HCT116 (cell line): ENCODE measurements around the gene SLC12A7. TPM values are rescaled to one million over a fixed set of nuclear protein-coding genes. Genes with fewer than 3 reads are reported as not detected.

Experiments used
- ATAC-seq: fragments of 200-7000 bp; cut with Tn5 transposase; 2 replicates; pipeline ENCODE4 v1.9.1; 2020; ENCODE audit warnings: mild to moderate bottlenecking, moderate library complexity
- BruUV-seq: library from RNA; stranded (reverse); fragments of 400-500 nt; replicated peaks from 2 replicates; lab custom pipeline; 2021; lab: Mats Ljungman, UMichigan
- CTCF ChIA-PET: fragments of 300-600 bp; sonication (Branson Sonifier 250); formaldehyde crosslinking; loops from one replicate; lab custom pipeline; 2021; ENCODE audit warnings: antibody characterized with exemption; lab: Charles Lee
- POLR2A ChIA-PET: fragments of 300-600, 350-600 bp; sonication (Branson Sonifier 250); formaldehyde crosslinking; loops from one replicate; lab custom pipeline; 2021; ENCODE audit warnings: antibody characterized with exemption; lab: Charles Lee
- RAD21 ChIA-PET, 2 experiments: fragments of 300-600 bp; sonication (Branson Sonifier 250); formaldehyde crosslinking; loops; one replicate each; lab custom pipeline; 2023; ENCODE audit warnings: low total read pairs in 2 of 2; ENCODE audit not compliant: uncharacterized antibody in 2 of 2, unreplicated experiment in 2 of 2, low non-redundant PET in 1 of 2; lab: Charles Lee
- DNase-seq: peaks from one replicate; pipeline ENCODE4 v3.0.0-alpha.2; 2010; ENCODE audit warnings: low read depth, low spot score
- H2AFZ ChIP-seq: fragments of 200-600 bp; shearing (Covaris generic), sonication (generic); 2 replicates; pipeline ENCODE4 v1.6.1; 2017; ENCODE audit warnings: low read depth, mixed run types, mixed read lengths, antibody characterized with exemption, low read length; ENCODE audit not compliant: poor library complexity, severe bottlenecking
- H3K27ac ChIP-seq: 2 replicates; pipeline ENCODE4 v1.5.1; 2012; ENCODE audit warnings: low read depth, low read length
- H3K27me3 ChIP-seq: fragments of 200-600 bp; sonication (generic); 2 replicates; pipeline ENCODE4 v1.6.1; 2016; ENCODE audit warnings: mixed run types, low read length, mixed read lengths; ENCODE audit not compliant: insufficient read depth
- H3K36me3 ChIP-seq, 2 experiments: fragments of 200-500 bp in 1 of 2; fragments of 200-600 bp in 1 of 2; sonication (Bioruptor generic) in 1 of 2; sonication (generic) in 1 of 2; 2 replicates each; pipeline versions ENCODE4 v1.5.1 to v1.6.1; 2014 to 2016; ENCODE audit warnings: low read length in 2 of 2, inconsistent platforms in 1 of 2, mixed read lengths in 1 of 2, mixed run types in 1 of 2; ENCODE audit not compliant: insufficient read depth in 2 of 2, control insufficient read depth in 1 of 2
- H3K4me1 ChIP-seq, 2 experiments: fragments of 200-600 bp in 1 of 2; sonication (generic) in 1 of 2; 2 replicates each; pipeline versions ENCODE4 v1.5.1 to v1.6.1; 2012 to 2017; ENCODE audit warnings: low read length in 2 of 2, inconsistent platforms in 1 of 2, mild to moderate bottlenecking in 1 of 2, mixed read lengths in 1 of 2, mixed run types in 1 of 2, moderate library complexity in 1 of 2; ENCODE audit not compliant: insufficient read depth in 2 of 2, control insufficient read depth in 1 of 2
- H3K4me2 ChIP-seq: fragments of 200-600 bp; sonication (generic); 2 replicates; pipeline ENCODE4 v1.6.1; 2017; ENCODE audit warnings: mixed run types, low read length, mixed read lengths
- H3K4me3 ChIP-seq, 2 experiments: fragments of 200-600 bp in 1 of 2; sonication (generic) in 1 of 2; replicated peaks in 1 of 2; 2 replicates each; pipeline ENCODE4 v1.5.1; 2011 to 2016; ENCODE audit warnings: low read length in 2 of 2, control low read depth in 1 of 2, low read depth in 1 of 2, mild to moderate bottlenecking in 1 of 2, mixed read lengths in 1 of 2, mixed run types in 1 of 2
- H3K79me2 ChIP-seq: fragments of 200-600 bp; sonication (generic); 2 replicates; pipeline ENCODE4 v1.6.1; 2017; ENCODE audit warnings: mild to moderate bottlenecking, mixed run types, low read length, moderate library complexity, mixed read lengths; ENCODE audit not compliant: insufficient read depth
- H3K9ac ChIP-seq: fragments of 200-600 bp; sonication (generic); 2 replicates; pipeline ENCODE4 v1.6.1; 2016; ENCODE audit warnings: low read length, mixed read lengths
- H3K9me2 ChIP-seq: fragments of 200-600 bp; sonication (generic), shearing (Covaris generic); 2 replicates; pipeline ENCODE4 v1.6.1; 2017; ENCODE audit warnings: mixed run types, mild to moderate bottlenecking, moderate library complexity; ENCODE audit not compliant: insufficient read depth
- H3K9me3 ChIP-seq, 2 experiments: fragments of 200-500 bp in 1 of 2; fragments of 200-600 bp in 1 of 2; sonication (Bioruptor generic) in 1 of 2; sonication (generic) in 1 of 2; 2 replicates each; pipeline ENCODE4 v1.6.1; 2014 to 2017; ENCODE audit warnings: low read length in 2 of 2, mixed read lengths in 2 of 2, inconsistent platforms in 1 of 2, low read depth in 1 of 2, mild to moderate bottlenecking in 1 of 2, mixed run types in 1 of 2, moderate library complexity in 1 of 2; ENCODE audit not compliant: control insufficient read depth in 1 of 2, insufficient read depth in 1 of 2
- H4K20me1 ChIP-seq: fragments of 200-600 bp; sonication (generic), shearing (Covaris generic); 2 replicates; pipeline ENCODE4 v1.6.1; 2017; ENCODE audit warnings: mixed run types, mild to moderate bottlenecking, moderate library complexity; ENCODE audit not compliant: insufficient read depth
- CEBPB ChIP-seq: IDR thresholded peaks from 2 replicates; pipeline ENCODE4 v1.6.1; 2012; ENCODE audit warnings: low read depth
- CTCF ChIP-seq, 3 experiments: fragments of 200-600 bp in 1 of 3; sonication (generic) in 1 of 3; IDR thresholded peaks in 2 of 3; conservative IDR thresholded peaks in 1 of 3; 2 replicates each; pipeline ENCODE4 v1.5.1; 2012 to 2017; ENCODE audit warnings: low read depth in 2 of 3, low read length in 2 of 3, antibody characterized with exemption in 1 of 3, borderline replicate concordance in 1 of 3, control low read depth in 1 of 3, mild to moderate bottlenecking in 1 of 3, mixed read lengths in 1 of 3, mixed run types in 1 of 3, moderate library complexity in 1 of 3; ENCODE audit not compliant: insufficient read depth in 1 of 3
- EGR1 ChIP-seq: IDR thresholded peaks from 2 replicates; pipeline ENCODE4 v1.6.1; 2012; ENCODE audit warnings: low read depth
- ELF1 ChIP-seq: IDR thresholded peaks from 2 replicates; pipeline ENCODE4 v1.6.1; 2012; ENCODE audit warnings: low read depth, borderline replicate concordance
- EZH2 ChIP-seq: fragments of 200-600 bp; sonication (generic); IDR thresholded peaks from 2 replicates; pipeline ENCODE4 v1.6.1; 2017; ENCODE audit warnings: antibody characterized with exemption, mixed run types
- FOSL1 ChIP-seq: IDR thresholded peaks from 2 replicates; pipeline ENCODE4 v1.6.1; 2012; ENCODE audit warnings: low read depth
- JUND ChIP-seq: IDR thresholded peaks from 2 replicates; pipeline ENCODE4 v1.6.1; 2012
- RAD21 ChIP-seq: IDR thresholded peaks from 2 replicates; pipeline ENCODE4 v1.6.1; 2012; ENCODE audit warnings: low read depth, mild to moderate bottlenecking
- SP1 ChIP-seq: IDR thresholded peaks from 2 replicates; pipeline ENCODE4 v1.6.1; 2012; ENCODE audit warnings: low read depth
- SRF ChIP-seq: IDR thresholded peaks from 2 replicates; pipeline ENCODE4 v1.6.1; 2012; ENCODE audit warnings: low read depth
- TCF7L2 ChIP-seq: IDR thresholded peaks from 2 replicates; pipeline ENCODE4 v1.7.0; 2011; ENCODE audit warnings: borderline replicate concordance, inconsistent platforms; ENCODE audit not compliant: insufficient read depth, insufficient read length; ENCODE audit errors: extremely low read depth
- YY1 ChIP-seq: IDR thresholded peaks from 2 replicates; pipeline ENCODE4 v1.6.1; 2011; ENCODE audit warnings: low read length, low read depth, moderate library complexity, mild to moderate bottlenecking; ENCODE audit not compliant: insufficient replicate concordance; ENCODE audit errors: extremely low read depth
- ZFX ChIP-seq: fragments of 450-650 bp; IDR thresholded peaks from 2 replicates; pipeline ENCODE4 v1.6.1; 2017
- intact Hi-C: fragments of 100-400 bp; cut with micrococcal nuclease; formaldehyde crosslinking; loops from 2 replicates; pipeline ENCODE4 v1.10.0; 2022
- total RNA-seq: library from RNA; stranded (reverse); gene quantifications from one replicate; pipeline ENCODE4 v1.2.1, GENCODE V29; 2021; ENCODE audit not compliant: unreplicated experiment
- TF ChIP-seq, protein P1 (sequence below): IDR thresholded peaks from 2 replicates; pipeline ENCODE4 v1.6.1; 2012
- TF ChIP-seq, protein P2 (sequence below): IDR thresholded peaks from 2 replicates; pipeline ENCODE4 v1.6.1; 2012

Gene SLC12A7
- total RNA-seq, 1 experiment from 2014 or later: 29.6 TPM

DNA sequence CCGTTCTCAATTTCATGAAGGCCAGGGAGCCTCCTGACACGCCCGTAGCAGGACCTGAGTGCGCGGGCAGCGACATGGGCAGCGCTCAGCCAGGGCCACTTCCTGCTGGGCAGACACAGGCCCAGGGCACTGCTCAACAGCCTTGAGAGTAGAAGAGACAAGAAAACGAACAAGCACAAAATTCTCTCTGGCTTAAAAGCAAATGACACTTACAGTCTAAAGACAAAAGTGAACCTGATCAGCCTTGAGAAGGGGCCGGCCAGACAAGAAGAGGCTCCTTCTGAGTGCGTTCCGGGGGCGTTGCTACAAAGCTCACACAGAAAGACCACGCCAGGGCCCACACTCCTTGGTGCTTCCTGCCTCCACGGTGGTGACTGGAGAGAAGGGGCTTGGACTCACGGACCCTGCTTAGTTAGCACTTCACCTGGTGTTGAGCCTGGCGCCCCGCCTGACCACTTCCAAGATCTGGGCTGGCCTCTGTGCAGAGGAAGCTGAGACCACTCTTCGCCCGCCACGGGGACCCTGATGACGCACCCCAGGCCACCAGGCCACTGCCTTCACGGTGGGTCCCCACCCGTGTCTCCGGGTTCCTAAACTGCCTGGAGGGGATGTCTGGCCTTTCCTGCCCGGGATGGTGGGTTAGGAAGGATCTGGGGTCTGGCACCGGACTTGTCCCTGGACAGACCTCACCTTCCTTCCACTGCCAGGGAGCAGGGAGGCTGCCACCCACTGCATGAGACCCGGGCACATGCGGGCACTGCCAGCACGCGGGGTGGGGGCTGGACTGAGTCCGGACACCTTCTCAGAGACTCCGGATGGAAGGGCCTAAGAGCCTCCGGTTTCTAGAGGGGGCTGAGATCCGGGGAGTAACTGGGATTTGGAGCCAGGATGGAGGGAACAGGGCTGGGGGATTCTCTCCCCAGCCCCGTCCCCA lies 1.3 kb downstream of the SLC12A7 start:
- H4K20me1 ChIP-seq: no peaks in the 10 kb centered on the region
- H3K9me3 ChIP-seq: no peaks in the 10 kb centered on the region
- peak overlapping the region; percentile 67 to 77 for H3K4me3 ChIP-seq
- peak overlapping the region; percentile 86 for H3K9ac ChIP-seq
- H3K79me2 ChIP-seq: peaks cover 53% of the 10 kb centered on the region; the same call in 1 of the 2 replicates
- BruUV-seq: no TSS peak
- H3K27ac ChIP-seq: peak overlapping the region; percentile 71; the same call in 1 of the 2 replicates
- no peak for DNase-seq
- TF ChIP-seq TCF7L2: no peak
- no peak for TF ChIP-seq RAD21
- no peak for TF ChIP-seq ELF1
- TF ChIP-seq EZH2: no peak
- TF ChIP-seq, all 23 proteins: peak for 0
- Histone ChIP-seq H3K4me1 (peaks cover 8 to 21% of the 10 kb centered on the region in 2 experiments), H3K4me2 (peak overlapping the region; percentile 81), H2AFZ (no peak overlapping the region), H3K9me2 (no peaks in the 10 kb centered on the region), H3K36me3 (peaks cover 0 to 6% of the 10 kb centered on the region in 2 experiments; a peak in 1 of 4 replicates), H3K27me3 (no peaks in the 10 kb centered on the region)
- intact Hi-C loops: no loop called here
- ChIA-PET CTCF (no interaction called here), RAD21 (interaction anchor here in 1 of 2 experiments (0.7 kb wide), 1 partner anchor 138 kb away, joined by 3 read pairs; no protein-coding TSS in a partner anchor), POLR2A (no interaction called here)
- no peak for ATAC-seq

DNA sequence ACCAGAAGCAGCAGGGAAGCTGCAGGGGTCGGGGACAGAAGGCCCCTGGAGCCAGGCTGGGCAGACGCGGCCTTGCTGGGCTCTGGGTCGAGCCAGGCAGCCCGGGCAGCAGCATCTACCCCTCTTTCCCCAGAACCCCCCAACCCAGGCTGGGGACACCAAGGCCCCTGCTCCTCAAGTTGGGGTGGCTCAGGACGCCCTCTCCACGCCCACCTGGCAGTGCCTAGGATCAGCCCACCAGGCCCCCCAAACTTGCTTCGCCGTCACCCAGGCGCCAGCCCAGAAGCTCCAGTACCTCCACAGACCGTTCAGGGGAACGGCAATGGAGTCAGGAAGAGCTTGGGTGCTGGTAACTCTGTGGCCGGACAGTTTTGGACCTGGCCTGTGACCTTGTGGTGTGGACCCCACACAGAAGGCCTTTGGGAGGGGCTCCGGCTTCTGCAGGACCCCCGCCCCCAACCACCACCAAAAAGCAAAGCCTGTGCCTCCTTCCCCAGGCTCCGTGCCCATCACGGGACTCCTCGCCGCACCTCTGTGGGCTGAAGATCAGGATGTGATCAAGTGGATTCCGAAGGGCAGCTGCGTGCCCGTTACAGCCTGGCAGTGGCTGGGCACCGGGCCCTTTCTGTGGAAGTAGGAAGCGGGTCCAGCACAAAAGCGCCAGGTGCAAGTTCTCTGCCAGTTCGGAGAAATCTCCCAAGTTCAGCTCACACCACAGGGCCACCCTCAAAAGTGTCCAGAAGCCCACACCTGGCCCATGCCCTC lies 2.1 kb downstream of the SLC12A7 start:
- Histone ChIP-seq H4K20me1 (no peaks in the 10 kb centered on the region), H3K27ac (no peak overlapping the region), H3K79me2 (peaks cover 57% of the 10 kb centered on the region; the same call in 1 of the 2 replicates), H3K9me2 (no peaks in the 10 kb centered on the region), H3K4me3 (0 out of 4 replicates have a peak overlapping the region, but pooled peaks of 1 of the 2 experiments have one; percentile 77), H3K36me3 (peaks cover 0 to 6% of the 10 kb centered on the region in 2 experiments; a peak in 1 of 4 replicates), H3K9me3 (no peaks in the 10 kb centered on the region), H3K4me1 (peaks cover 8 to 21% of the 10 kb centered on the region in 2 experiments), H3K27me3 (no peaks in the 10 kb centered on the region), H3K9ac (no peak overlapping the region), H3K4me2 (peak overlapping the region; percentile 81; the same call in 1 of the 2 replicates), H2AFZ (no peak overlapping the region)
- ChIA-PET POLR2A (interaction anchor here (0.6 kb wide), 1 partner anchor 41 kb away, joined by 5 read pairs; no protein-coding TSS in a partner anchor), RAD21 (no interaction called here), CTCF (no interaction called here)
- ATAC-seq (no peak), DNase-seq (no peak)
- BruUV-seq: TSS peak; percentile 44
- intact Hi-C loops: no loop called here
- TF ChIP-seq SRF (no peak), FOSL1 (no peak), EGR1 (no peak), CEBPB (no peak), EZH2 (no peak), YY1 (no peak), TCF7L2 (no peak), RAD21 (no peak), CTCF (IDR thresholded peaks at IDR 0.05 in 2 of 3, conservative IDR thresholded peaks at IDR 0.05 in 1 of 3; ENCODE audit: borderline replicate concordance in 1 of 3, insufficient read depth in 1 of 3, low read depth in 2 of 3, low read length in 2 of 3) (no peak), JUND (no peak), SP1 (no peak), ZFX (no peak)
- TF ChIP-seq, protein P1, sequence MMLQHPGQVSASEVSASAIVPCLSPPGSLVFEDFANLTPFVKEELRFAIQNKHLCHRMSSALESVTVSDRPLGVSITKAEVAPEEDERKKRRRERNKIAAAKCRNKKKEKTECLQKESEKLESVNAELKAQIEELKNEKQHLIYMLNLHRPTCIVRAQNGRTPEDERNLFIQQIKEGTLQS: no peak
- TF ChIP-seq, protein P2, sequence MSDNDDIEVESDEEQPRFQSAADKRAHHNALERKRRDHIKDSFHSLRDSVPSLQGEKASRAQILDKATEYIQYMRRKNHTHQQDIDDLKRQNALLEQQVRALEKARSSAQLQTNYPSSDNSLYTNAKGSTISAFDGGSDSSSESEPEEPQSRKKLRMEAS: no peak
